K562 (cell line): ENCODE data around the gene MOCS3. TPM values are rescaled to one million over a fixed set of nuclear protein-coding genes. Genes with fewer than 3 reads are reported as not detected.

Experiments
- ETV6 ChIP-seq, 3 experiments: fragments of 150-350 bp in 1 of 3; sonication (generic) in 1 of 3; formaldehyde crosslinking in 1 of 3; IDR thresholded peaks; 2 replicates each; pipeline versions ENCODE4 v1.6.1 to v1.8.0; 2014 to 2022; ENCODE audit warnings: borderline replicate concordance in 2 of 3, low read depth in 2 of 3, antibody characterized with exemption in 1 of 3, low read length in 1 of 3, mild to moderate bottlenecking in 1 of 3, missing genetic modification reagents in 1 of 3
- GTF2B ChIP-seq: IDR thresholded peaks from 2 replicates; pipeline ENCODE4 v1.6.1; 2011; ENCODE audit not compliant: insufficient read length; ENCODE audit errors: extremely low read depth
- IRF2 ChIP-seq: sonication (generic); formaldehyde crosslinking; IDR thresholded peaks from 2 replicates; pipeline ENCODE4 v1.8.1; 2022; ENCODE audit warnings: mild to moderate bottlenecking, missing genetic modification reagents
- KLF10 ChIP-seq: fragments of 250-450 bp; sonication (Bioruptor Pico); IDR thresholded peaks from 2 replicates; pipeline ENCODE4 v1.6.1; 2021; ENCODE audit warnings: matching md5 sums
- MCM2 ChIP-seq: fragments of 450-650 bp; IDR thresholded peaks from 2 replicates; pipeline ENCODE4 v1.6.1; 2017; ENCODE audit warnings: low read depth, mild to moderate bottlenecking
- MEIS2 ChIP-seq: fragments of 450-650 bp; IDR thresholded peaks from 2 replicates; pipeline ENCODE4 v1.6.1; 2014; ENCODE audit warnings: mild to moderate bottlenecking; ENCODE audit not compliant: partially characterized antibody
- NR1H2 ChIP-seq: sonication (generic); formaldehyde crosslinking; IDR thresholded peaks from 2 replicates; pipeline ENCODE4 v1.4.0; 2020; ENCODE audit warnings: mild to moderate bottlenecking, missing genetic modification reagents
- PRDM10 ChIP-seq: fragments of 450-650 bp; IDR thresholded peaks from 2 replicates; pipeline ENCODE4 v1.6.1; 2018; ENCODE audit not compliant: partially characterized antibody
- PRPF4 ChIP-seq: fragments of 200-400 bp; formaldehyde crosslinking; IDR thresholded peaks from one replicate; pipeline ENCODE4 v1.6.1; 2017; ENCODE audit warnings: low read length, low read depth, mild to moderate bottlenecking; ENCODE audit not compliant: insufficient read depth, poor library complexity, severe bottlenecking
- TRIM24 ChIP-seq, 2 experiments: fragments of 450-650 bp; IDR thresholded peaks; 2 replicates each; pipeline ENCODE4 v1.6.1; 2016
- ZBTB12 ChIP-seq: fragments of 250-450 bp; sonication (Bioruptor Pico); IDR thresholded peaks from 2 replicates; pipeline ENCODE4 v1.4.0; 2020
- ZBTB43 ChIP-seq: sonication (generic); formaldehyde crosslinking; IDR thresholded peaks from 2 replicates; pipeline ENCODE4 v1.8.0; 2023; ENCODE audit warnings: mild to moderate bottlenecking, missing genetic modification reagents
- ZKSCAN8 ChIP-seq: fragments of 200-800 bp; sonication (Bioruptor generic); IDR thresholded peaks from 2 replicates; pipeline ENCODE4 v1.6.1; 2016; ENCODE audit warnings: missing genetic modification characterization, missing compliant biosample characterization
- ZNF140 ChIP-seq: fragments of 250-450 bp; sonication (Bioruptor Pico); IDR thresholded peaks from 2 replicates; pipeline ENCODE4 v1.8.0; 2021; ENCODE audit warnings: moderate library complexity, mild to moderate bottlenecking, inconsistent platforms
- ZNF146 ChIP-seq: IDR thresholded peaks from one replicate; pipeline ENCODE4 v1.6.1; 2018; ENCODE audit warnings: missing compliant biosample characterization; ENCODE audit not compliant: unreplicated experiment
- ZNF395 ChIP-seq: fragments of 200-800 bp; sonication (Bioruptor generic); IDR thresholded peaks from 2 replicates; pipeline ENCODE4 v1.6.1; 2017; ENCODE audit warnings: missing genetic modification characterization, missing compliant biosample characterization
- polyA plus RNA-seq, 8 experiments: library from polyadenylated mRNA; depleted of rRNA in 4 of 8; stranded (reverse) in 5 of 8; unstranded in 3 of 8; fragments of >200 nt; fragmentation: Nextera tagmentation in 2 of 8; fragmentation: Illumina TruSeq in 1 of 8; extraction: Ambion mirVana in 2 of 8; extraction: Trizol in 1 of 8; gene quantifications; 2 replicates each; pipeline versions ENCODE4 v1.2.1 to v1.2.3, GENCODE V29; 2011 to 2014; ENCODE audit warnings: inconsistent platforms in 1 of 8, missing spikeins in 1 of 8
- total RNA-seq, 7 experiments: library from RNA; depleted of rRNA in 6 of 7; stranded (reverse); fragments of >200 nt in 6 of 7; fragmentation: Illumina TruSeq in 2 of 7; extraction: Trizol in 2 of 7; gene quantifications; 2 replicates each; pipeline versions ENCODE4 v1.2.1 to v1.2.3, GENCODE V29; 2011 to 2021; ENCODE audit warnings: low replicate concordance in 1 of 7

MOCS3 gene
- total and polyA plus RNA-seq, 9 of the 15 experiments (the other 6 are each of a cell fraction or from before 2014, with no cell fraction given) = 0.70 to 6.2 (median 2.9) TPM

- TF ChIP-seq ZNF395 (CRISPR knock-in tag) = peak; percentile 27; the same call in 1 of the 2 replicates
- TF ChIP-seq KLF10 (CRISPR knock-in tag) = no peak
- no peak for TF ChIP-seq ZKSCAN8 (CRISPR knock-in tag)
- no peak for TF ChIP-seq ZNF146 (CRISPR knock-in tag)
- no peak for TF ChIP-seq MEIS2
- TF ChIP-seq MCM2 = no peak
- no peak for TF ChIP-seq TRIM24 (IDR thresholded peaks at IDR 0.05)
- no peak for TF ChIP-seq IRF2
- no peak for TF ChIP-seq NR1H2 (CRISPR knock-in tag)
- no peak; the same call in 1 of the 2 replicates for TF ChIP-seq ZBTB12
- no peak for TF ChIP-seq GTF2B
- no peak for TF ChIP-seq ZBTB43
- no peak for TF ChIP-seq PRDM10
- peak in 1 of 2 experiments; percentile 68; a peak in 1 of 4 replicates for TF ChIP-seq ETV6 (IDR thresholded peaks at IDR 0.05; ENCODE audit: borderline replicate concordance in 1 of 2, low read depth in 2 of 2, low read length in 1 of 2)
- peak; percentile 87; the same call in 1 of the 2 replicates for TF ChIP-seq ETV6 (CRISPR knock-in tag; IDR thresholded peaks at IDR 0.05; ENCODE audit: borderline replicate concordance)
- no peak for TF ChIP-seq ZNF140 (CRISPR knock-in tag)
- no peak for TF ChIP-seq PRPF4
Measured at GRCh38 chr20:50957798-50958614, 612 bp upstream of the MOCS3 start, which contains the start of gene DPM1 (continued).
